ENCODE results near the gene PARD3.

- TF ChIP-seq PHF8 (IDR thresholded peaks at IDR 0.05; ENCODE audit: borderline replicate concordance, low read depth) (no peak), CTCF (IDR thresholded peaks at IDR 0.05) (no peak), MYC (IDR thresholded peaks at IDR 0.05; ENCODE audit: borderline replicate concordance, low read length) (no peak), SREBF2 (IDR thresholded peaks at IDR 0.05) (no peak), MAFK (IDR thresholded peaks at IDR 0.05; ENCODE audit: partially characterized antibody) (no peak), HOXA7 (CRISPR knock-in tag; IDR thresholded peaks at IDR 0.05) (no peak), TP53 (CRISPR knock-in tag; IDR thresholded peaks at IDR 0.05) (no peak), RNF2 (IDR thresholded peaks at IDR 0.05; ENCODE audit: borderline replicate concordance, low read depth) (no peak), CEBPB (IDR thresholded peaks at IDR 0.05) (no peak), POLR2A (IDR thresholded peaks at IDR 0.05; ENCODE audit: low read length) (no peak), BHLHE40 (IDR thresholded peaks at IDR 0.05; ENCODE audit: low read depth, low read length) (no peak), REST (IDR thresholded peaks at IDR 0.05) (no peak), EP300 (IDR thresholded peaks at IDR 0.05) (no peak)
Measured at GRCh38 chr10:34207343-34207742, 607.8 kb downstream of the PARD3 start.

Measured in A549 (cell line).